Measurements from ENCODE around the gene MTMR6.
"Not testable (repeated sequence)": the region's sequence is repeated elsewhere in the genome, so short reads cannot be mapped to it uniquely, and the experiment has no call there.

MTMR6 gene

GRCh38 chr13:25286969-25287961, at the start of gene MTMR6:
Gene MTMR6, minus strand, starts transcription at chr13:25287488. Its CDS starts 241 bp downstream, at chr13:25287247.
- no peak for DNase-seq

DNA sequence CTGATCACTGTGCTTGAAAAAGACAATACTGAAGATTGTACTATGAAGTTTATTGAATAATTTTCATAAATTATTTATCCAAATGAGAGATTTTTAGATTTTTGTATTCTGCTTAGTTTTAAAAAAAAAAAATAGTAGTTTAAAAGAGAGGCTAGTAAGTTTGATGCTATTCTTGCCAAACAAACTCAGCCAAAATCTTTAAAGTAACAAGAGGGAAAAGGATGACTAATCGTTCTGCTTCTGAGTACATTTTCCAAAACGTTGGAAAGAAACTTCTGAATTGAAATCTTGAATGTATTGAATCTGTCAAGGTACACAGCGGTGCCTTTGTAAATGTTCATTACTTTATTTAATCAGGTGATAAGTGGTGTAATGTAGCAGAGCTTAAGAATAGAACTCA, 48.6 kb upstream of the MTMR6 start:
- no peak for DNase-seq

GRCh38 chr13:25330541-25330940, 43.3 kb upstream of the MTMR6 start:
- DNase-seq, result no peak

DNA sequence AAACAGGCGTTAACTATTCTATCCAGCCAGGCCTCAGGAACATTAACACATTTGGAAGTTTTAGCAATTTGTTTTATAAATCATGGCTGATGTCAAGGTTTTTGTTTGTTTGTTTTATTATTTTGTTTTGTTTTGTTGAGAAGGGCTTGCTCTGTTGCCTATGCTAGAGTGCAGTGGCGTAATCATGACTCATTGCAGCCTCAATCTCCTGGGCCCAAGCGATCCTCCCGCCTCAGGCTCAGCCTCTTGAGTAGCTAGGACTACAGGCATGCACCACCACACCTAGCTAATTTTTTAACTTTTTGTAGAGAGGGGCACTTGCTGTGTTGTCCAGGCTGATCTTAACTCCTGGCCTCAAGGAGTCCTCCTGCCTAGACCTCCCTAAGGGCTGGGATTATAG, 42.4 kb upstream of the MTMR6 start:
- no peak for DNase-seq

DNA sequence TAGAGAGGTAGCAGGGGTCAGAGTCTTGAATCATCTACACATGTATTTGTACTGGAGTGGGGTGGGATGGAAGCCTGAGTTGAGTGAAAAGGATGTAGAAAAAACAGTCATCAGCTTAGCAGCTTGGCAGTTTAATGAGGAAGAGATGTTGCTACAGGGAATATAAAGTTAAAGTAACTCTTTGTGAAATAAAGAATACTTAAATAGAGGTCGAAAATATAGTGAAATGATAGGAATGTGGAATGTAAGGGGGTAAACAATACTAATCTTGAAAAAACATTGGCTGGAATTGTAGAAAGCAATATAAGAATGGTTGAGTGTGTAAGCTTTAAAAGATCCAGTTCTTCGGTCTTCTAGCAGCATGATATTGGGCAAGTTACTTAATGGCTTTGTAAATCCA, 36.8 kb upstream of the MTMR6 start:
- DNase-seq, result no peak

GRCh38 chr13:25319771-25320170, 32.5 kb upstream of the MTMR6 start:
- DNase-seq, result no peak

GRCh38 chr13:25318946-25319345, 31.7 kb upstream of the MTMR6 start:
- not testable (repeated sequence) for DNase-seq

- DNase-seq, result no peak
Observed at GRCh38 chr13:25310891-25311290, 23.6 kb upstream of the MTMR6 start.

- DNase-seq, result no peak
Observed at GRCh38 chr13:25306671-25307464, 19.6 kb upstream of the MTMR6 start.

DNA sequence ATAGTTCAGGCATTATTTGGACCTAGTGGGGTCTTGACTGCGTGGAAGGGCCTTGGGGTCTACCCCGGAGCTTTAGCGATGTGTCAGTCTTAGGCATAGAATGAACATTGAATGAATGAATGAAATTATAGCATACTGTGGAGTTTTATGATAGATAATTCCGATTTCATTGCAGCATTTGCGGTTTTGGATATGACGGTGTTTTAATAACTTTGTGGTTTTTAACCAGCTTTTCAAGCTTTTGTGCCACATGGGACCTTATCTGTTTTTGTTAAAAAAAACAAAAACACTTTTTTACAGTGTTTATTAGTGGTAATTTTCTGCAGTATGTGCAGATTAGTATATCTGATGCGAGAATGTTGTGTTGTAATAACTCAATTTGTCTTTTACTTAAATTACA, 14.8 kb upstream of the MTMR6 start:
- no peak for DNase-seq

- peak; percentile 52 for DNase-seq
Observed at GRCh38 chr13:25301347-25302113, 14.2 kb upstream of the MTMR6 start, which contains the start of gene NUP58. Gene NUP58, plus strand, starts transcription at chr13:25301625. Its CDS starts 149 bp downstream, at chr13:25301774.

DNA sequence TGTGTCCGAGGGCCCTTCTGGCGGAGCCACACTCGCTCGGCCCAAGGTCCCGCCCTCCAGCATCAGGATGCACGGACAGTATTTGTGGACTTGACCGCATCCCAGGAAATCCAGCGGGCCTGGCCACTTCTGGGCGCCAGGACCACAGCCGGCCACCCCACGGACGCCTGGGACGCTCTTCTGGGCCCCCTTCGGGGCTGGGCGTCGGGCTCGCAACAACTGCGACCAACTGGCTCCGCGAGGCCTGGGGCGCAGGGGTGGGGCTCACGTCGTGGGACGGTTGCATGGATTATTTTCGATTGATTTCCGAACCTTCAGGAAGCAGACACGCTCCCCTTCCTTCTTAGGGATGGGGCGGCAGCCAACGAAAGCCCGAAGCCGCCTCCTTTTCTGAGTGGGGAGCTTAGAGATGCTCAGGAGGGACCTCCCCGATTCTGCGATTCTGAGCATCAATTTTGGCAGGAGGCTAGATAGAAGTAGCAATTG, 13.6 kb upstream of the MTMR6 start:
- DNase-seq, result no peak

DNA sequence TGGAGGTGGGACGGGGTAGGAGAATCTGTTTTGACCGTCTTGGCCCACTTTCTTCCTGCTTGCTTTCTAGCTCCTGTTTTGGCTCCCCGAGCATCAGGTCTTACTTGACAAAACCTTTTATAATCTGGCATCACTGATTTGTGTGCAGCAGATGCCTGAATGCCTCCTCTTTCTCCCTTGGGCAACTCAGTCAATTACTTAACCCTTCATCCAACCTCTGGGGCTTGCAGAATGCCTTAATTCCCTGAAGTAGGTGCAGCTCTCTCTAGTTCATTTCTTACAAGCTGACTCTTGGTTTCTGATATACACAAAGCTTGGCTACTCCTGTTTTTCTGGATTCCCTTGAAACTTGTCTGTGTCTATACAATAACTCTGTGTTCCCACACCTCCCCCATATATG, 8.4 kb upstream of the MTMR6 start:
- no peak for DNase-seq

DNA sequence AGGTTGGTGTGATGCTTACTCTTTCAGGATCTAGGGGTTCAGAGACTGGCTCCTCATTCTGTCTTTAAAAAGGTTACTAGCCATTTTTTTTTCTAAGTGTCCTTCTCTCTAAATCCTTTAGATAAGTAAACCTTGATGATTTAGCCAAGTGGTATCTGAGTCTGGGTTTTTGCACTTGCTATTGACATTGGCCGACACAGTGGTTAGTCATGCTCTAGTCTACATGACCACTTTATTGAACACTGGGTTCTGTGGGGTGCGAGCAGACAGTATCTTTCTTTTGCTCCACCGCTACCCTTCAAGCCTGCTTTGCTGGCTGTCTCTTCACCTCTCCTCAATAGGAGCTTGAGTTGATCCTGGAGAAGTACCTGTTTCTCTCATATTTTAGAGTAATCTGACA, 7.9 kb upstream of the MTMR6 start:
- DNase-seq, result no peak

- no peak for DNase-seq
Observed at GRCh38 chr13:25292301-25292700, 5.0 kb upstream of the MTMR6 start.

DNA sequence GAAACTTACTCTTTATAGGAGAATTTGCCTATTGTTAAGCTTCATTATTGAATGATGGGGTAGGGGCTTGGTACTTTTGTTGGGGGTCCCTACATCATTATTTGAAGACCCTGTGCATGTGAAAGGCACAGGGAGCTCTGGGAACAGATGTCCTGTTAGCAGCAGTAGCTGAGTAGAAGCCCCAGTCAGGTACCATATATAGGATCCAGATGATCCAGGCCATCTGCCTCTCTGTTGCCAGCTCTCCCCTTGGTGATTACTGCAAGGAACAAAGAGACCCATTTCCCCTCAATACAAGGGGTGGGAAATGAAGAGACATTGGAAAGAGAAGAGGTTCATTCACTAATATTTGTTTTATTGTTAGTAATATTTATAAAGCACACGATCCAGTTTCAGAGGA, 4.4 kb upstream of the MTMR6 start:
- no peak for DNase-seq

DNA sequence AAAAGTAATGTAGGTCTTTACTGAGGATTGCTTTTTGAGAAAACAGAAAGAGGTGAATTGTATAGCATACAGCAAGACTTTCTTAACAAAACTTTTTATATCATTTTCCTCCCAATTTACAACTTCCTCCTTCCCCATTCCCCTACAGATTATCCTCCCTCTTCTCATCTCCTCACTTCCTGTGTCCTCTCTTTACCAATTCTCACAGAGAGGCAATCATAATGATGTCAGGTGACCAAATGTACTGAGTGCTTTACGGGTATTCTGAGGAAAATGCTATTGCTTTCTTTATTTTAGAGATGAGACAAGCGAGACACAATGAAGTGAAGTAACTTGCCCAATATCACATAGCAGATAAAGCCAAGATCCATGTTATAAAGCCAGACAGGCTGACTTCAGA, 1.7 kb upstream of the MTMR6 start:
- no peak for DNase-seq

DNA sequence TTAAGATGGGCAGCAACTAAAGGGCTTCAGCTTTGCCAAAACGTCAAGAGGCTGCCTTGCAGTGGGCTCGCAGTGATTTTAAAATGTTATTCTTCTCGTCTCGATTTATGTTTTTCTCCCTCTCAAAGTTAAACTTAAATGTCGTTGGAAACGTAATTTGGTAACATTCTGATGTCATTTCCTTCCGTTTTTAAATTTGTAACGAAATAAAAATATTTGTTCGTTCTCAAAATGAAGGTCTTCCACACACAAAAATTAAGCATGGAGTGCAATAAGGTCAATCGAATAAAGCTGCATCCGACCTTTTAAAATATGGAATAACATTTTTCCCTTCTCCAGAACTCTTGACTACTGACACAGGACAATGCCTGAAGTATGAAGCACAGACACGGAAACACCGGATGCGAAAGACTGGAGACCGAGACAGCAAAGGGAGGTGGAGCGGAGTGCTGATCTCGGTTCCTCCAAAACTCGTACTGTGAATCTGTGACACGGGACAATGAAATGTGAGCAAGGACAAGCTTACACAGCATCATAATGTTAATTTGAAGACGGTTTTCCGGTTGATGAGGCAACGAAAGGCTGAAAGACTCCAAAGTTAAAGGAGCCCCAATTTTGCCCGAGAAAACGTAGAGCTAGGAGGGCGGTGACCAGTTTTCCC, 850 bp downstream of the MTMR6 start:
- no peak for DNase-seq

GRCh38 chr13:25281935-25282332, 5.4 kb downstream of the MTMR6 start:
- no peak for DNase-seq

DNA sequence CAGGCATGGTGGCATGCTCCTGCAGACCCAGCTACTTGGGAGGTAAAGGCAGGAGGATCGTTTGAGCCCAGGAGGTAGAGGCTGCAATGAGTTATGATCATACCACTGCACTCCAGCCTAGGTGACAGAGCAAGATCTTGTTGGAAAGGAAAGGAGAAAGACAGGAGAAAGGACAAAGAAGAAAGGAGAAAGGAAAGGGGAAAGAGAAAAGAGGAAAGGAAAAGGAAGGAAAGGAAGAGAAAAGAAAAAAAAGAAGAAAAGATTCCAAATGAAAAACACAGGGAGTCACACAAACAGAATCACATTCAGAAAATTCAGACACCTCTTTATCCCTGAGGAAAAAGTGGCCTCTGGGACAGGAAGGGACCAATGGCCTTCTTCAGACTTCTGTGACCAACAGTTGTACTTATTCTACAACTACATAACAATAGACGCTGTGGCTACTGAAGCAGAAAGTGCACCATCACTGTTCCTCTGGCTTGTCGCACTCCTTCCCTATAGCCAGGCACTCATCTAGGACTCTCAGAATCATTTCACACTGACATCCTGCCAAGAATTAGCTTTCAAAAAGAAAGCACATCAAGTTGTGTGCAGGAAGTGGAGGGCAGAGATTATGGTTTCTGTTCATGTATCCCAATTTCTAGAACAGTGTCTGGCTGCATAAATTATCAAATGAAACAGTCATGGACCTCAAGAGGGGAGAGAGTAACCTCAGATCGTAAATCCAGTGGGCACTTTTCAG, 5.9 kb downstream of the MTMR6 start:
- no peak for DNase-seq

DNA sequence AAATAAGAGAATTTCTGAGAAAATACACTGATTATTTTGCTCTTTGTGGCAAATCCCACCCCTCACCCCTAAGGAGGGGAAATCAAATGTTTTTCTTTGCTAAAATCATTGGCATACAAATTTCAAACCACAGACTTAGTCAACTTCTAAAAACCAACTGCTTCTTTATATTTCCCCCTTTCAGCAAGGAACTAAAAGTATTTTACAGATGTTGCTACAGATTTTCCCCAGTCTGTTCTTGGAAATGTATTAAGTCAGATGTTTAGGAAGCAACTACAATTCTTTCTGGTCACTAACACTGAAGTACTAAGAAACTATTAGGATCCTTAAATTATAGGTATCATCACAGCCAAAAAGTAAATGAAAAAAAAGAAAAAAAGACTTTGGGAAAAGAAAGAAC, 6.9 kb downstream of the MTMR6 start:
- no peak for DNase-seq

DNA sequence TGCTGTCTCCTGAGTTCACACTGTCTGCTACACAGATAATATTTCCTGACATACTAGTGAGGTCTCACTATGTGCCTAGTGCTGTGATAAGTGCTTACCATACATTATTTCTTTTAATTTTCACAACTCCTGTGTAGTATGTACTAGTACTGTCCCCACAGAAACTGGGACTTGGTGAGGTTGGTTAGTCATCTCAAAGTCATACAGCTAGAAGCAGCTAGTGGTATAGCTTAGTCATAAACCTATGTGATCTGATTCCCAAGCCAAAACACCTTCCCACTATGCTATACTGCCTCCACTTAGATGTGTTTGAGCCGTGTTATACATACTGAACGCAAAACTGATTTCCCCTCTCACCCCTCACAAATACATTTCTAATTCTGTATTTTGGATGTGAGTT, 10.5 kb downstream of the MTMR6 start:
- no peak for DNase-seq
